ENCODE measurements around the gene ECEL1. TPM values are rescaled to one million over a fixed set of nuclear protein-coding genes. Genes with fewer than 3 reads are reported as not detected.
"Not testable (repeated sequence)": the region's sequence is repeated elsewhere in the genome, so short reads cannot be mapped to it uniquely, and the experiment has no call there.

Gene ECEL1
- total and polyA plus RNA-seq, 9 of the 15 experiments (the other 6 are each of a cell fraction or from before 2014, with no cell fraction given) = 0.09 TPM; not detected in 8

DNA sequence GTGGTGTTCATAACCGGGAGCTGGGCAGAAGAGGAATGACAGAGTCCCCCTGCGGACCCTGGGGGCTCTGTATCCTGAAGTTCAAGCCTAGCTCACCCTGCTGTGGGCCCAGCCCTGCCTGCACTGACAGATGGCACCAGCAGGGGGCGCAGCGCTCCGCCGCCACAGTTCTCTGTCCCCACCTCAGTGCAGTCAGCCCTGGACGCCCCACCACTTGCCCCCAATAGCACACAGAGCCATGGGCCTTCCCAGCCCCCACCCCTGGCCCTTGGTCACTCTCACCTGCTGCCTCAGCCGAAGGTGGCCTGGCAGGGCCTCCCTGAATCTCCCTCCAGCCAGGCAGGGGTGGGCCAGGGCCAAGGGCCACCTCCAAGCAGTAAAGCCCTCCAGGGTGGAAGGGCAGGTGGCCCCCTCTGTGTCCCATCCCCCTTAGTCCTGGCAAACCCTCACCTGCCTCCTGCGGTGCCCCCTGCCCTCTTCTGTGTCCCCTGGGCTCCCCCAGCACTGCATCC is 41.3 kb downstream of the ECEL1 start:
- H4K20me1 ChIP-seq (replicated peaks; ENCODE audit: control insufficient read depth, insufficient read depth, low read length); H3K4me2 ChIP-seq (ENCODE audit: insufficient read depth, low read length); H2AFZ ChIP-seq (ENCODE audit: low read depth, low read length); H3K79me2 ChIP-seq (ENCODE audit: control insufficient read depth, insufficient read depth, low read length); H3K4me3 ChIP-seq; BruUV-seq (replicated peaks); DNase-seq (ENCODE audit: extremely low read depth in 1 of 4, low spot score in 3 of 4); H3K9ac ChIP-seq (ENCODE audit: insufficient read depth in 1 of 2, low read depth in 2 of 2, low read length in 2 of 2); H3K9me3 ChIP-seq (replicated peaks; ENCODE audit: control insufficient read depth, insufficient read depth, low read depth, low read length); H3K9me1 ChIP-seq (ENCODE audit: control insufficient read depth, insufficient read depth, low read length); H3K27ac ChIP-seq (ENCODE audit: extremely low read depth, low read depth, low read length); in situ Hi-C loops (cut with MboI); H3K27me3 ChIP-seq (ENCODE audit: control insufficient read depth in 2 of 2, insufficient read depth in 2 of 2, low read length in 2 of 2); FAIRE-seq; H3K36me3 ChIP-seq (ENCODE audit: control insufficient read depth, insufficient read depth, low read length): not testable (repeated sequence)
- intact Hi-C loops (cut with micrococcal nuclease) = loop anchor here (5.0 kb wide), 1 partner anchor 76 kb away; the partner anchor contains the start of gene PRSS56
- ChIA-PET POLR2A (interaction anchor here (0.5 kb wide), 1 partner anchor 1062 kb away, joined by 3 read pairs; no protein-coding TSS in a partner anchor), CTCF (ENCODE audit: low intra/inter-chr PET ratio) (interaction anchor here (1.1 kb wide), 1 partner anchor 76 kb away, joined by 4 read pairs; no protein-coding TSS in a partner anchor)
- no CpG with 5 or more reads among the region's 9 CpGs for WGBS (ENCODE audit: insufficient coverage, low coverage, missing lambda C conversion rate)
- peaks cover 0 to 12% of the 10 kb centered on the region in 2 experiments; a peak in 2 of 5 replicates for H3K4me1 ChIP-seq (replicated peaks in 1 of 2; ENCODE audit: control insufficient read depth in 2 of 2, insufficient read depth in 2 of 2, low read length in 2 of 2)
- ATAC-seq = peak; percentile 85

GRCh38 chr2:232445149-232445885 is 42.3 kb downstream of the ECEL1 start:
- H3K9ac ChIP-seq (ENCODE audit: insufficient read depth in 1 of 2, low read depth in 2 of 2, low read length in 2 of 2); CTCF ChIA-PET (ENCODE audit: low intra/inter-chr PET ratio); H3K4me2 ChIP-seq (ENCODE audit: insufficient read depth, low read length); H3K36me3 ChIP-seq (ENCODE audit: control insufficient read depth, insufficient read depth, low read length); H3K4me3 ChIP-seq; DNase-seq (ENCODE audit: extremely low read depth in 1 of 4, low spot score in 3 of 4); POLR2A ChIA-PET; H3K9me3 ChIP-seq (replicated peaks; ENCODE audit: control insufficient read depth, insufficient read depth, low read depth, low read length); in situ Hi-C loops (cut with MboI); H3K9me1 ChIP-seq (ENCODE audit: control insufficient read depth, insufficient read depth, low read length); H4K20me1 ChIP-seq (replicated peaks; ENCODE audit: control insufficient read depth, insufficient read depth, low read length); H3K79me2 ChIP-seq (ENCODE audit: control insufficient read depth, insufficient read depth, low read length); H2AFZ ChIP-seq (ENCODE audit: low read depth, low read length); ATAC-seq; H3K27ac ChIP-seq (ENCODE audit: extremely low read depth, low read depth, low read length); FAIRE-seq; H3K27me3 ChIP-seq (ENCODE audit: control insufficient read depth in 2 of 2, insufficient read depth in 2 of 2, low read length in 2 of 2); BruUV-seq (replicated peaks): not testable (repeated sequence)
- H3K4me1 ChIP-seq (replicated peaks in 1 of 2; ENCODE audit: control insufficient read depth in 2 of 2, insufficient read depth in 2 of 2, low read length in 2 of 2) = peaks cover 0 to 12% of the 10 kb centered on the region in 2 experiments; a peak in 2 of 5 replicates
- WGBS (ENCODE audit: insufficient coverage, low coverage, missing lambda C conversion rate) = 23% methylated on average over 5 of the region's 29 CpGs
- intact Hi-C loops (cut with micrococcal nuclease) = loop anchor here (5.0 kb wide), 1 partner anchor 77 kb away; the partner anchor contains the start of gene PRSS56
